Chondrocyte (in vitro differentiated cells): ENCODE measurements around the gene PRPS2. TPM values are rescaled to one million over a fixed set of nuclear protein-coding genes. Genes with fewer than 3 reads are reported as not detected.

Source experiments
- DNase-seq: peaks from one replicate; pipeline ENCODE4 v3.0.0; 2021; ENCODE audit warnings: mixed read lengths, low spot score
- H3K27ac Mint-ChIP-seq: one replicate; pipeline ENCODE4 v1.8.0; 2021; ENCODE audit warnings: mild to moderate bottlenecking, moderate library complexity, mixed read lengths; ENCODE audit not compliant: unreplicated experiment
- H3K27me3 Mint-ChIP-seq: 2 replicates; pipeline ENCODE4 v1.8.0; 2021; ENCODE audit warnings: low read depth, mixed read lengths
- H3K36me3 Mint-ChIP-seq: 2 replicates; pipeline ENCODE4 v1.8.0; 2021; ENCODE audit warnings: low read depth, mixed read lengths
- H3K4me1 Mint-ChIP-seq: 2 replicates; pipeline ENCODE4 v1.8.0; 2021; ENCODE audit warnings: low read depth, mild to moderate bottlenecking, mixed read lengths
- H3K4me3 Mint-ChIP-seq: one replicate; pipeline ENCODE4 v1.8.0; 2021; ENCODE audit warnings: mild to moderate bottlenecking, moderate library complexity, mixed read lengths; ENCODE audit not compliant: unreplicated experiment
- H3K9me3 Mint-ChIP-seq: 2 replicates; pipeline ENCODE4 v1.8.0; 2021; ENCODE audit warnings: low read depth, mixed read lengths
- total RNA-seq: library from RNA; stranded (reverse); gene quantifications from 3 replicates; pipeline ENCODE4 v1.2.1, GENCODE V29; 2021
- TF ChIP-seq, protein P1 (sequence below): fragments of 200-600 bp; sonication (generic); IDR thresholded peaks from 2 replicates; pipeline ENCODE4 v1.5.0; 2021; ENCODE audit warnings: antibody characterized with exemption, mild to moderate bottlenecking, moderate library complexity

Gene PRPS2
- total RNA-seq, 1 donor from 2014 or later, result 9.9 TPM

DNA sequence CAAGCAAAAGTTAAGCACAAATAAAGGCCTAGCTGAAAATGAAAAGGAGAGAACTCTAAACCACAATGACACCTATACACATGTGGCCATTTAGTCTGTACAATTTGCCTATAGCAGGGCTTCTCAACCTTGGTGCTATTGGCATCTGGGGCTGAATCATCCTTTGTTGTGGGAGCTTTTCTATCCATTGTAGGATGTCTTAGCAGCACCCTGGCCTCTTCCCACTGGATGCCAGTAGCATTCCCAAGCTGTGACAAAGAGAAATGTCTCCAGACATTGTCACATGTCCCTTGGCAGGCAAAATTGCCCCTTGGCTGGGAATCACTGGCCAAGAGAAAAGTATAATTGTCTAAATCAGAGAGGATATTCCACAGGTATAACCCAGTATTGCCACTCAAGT is 13.5 kb upstream of the PRPS2 start:
- Mint-ChIP-seq H3K27me3 (peaks cover 9% of the 10 kb centered on the region), H3K36me3 (no peaks in the 10 kb centered on the region), H3K9me3 (peaks cover 4% of the 10 kb centered on the region), H3K4me3 (no peak overlapping the region), H3K27ac (no peak overlapping the region), H3K4me1 (no peaks in the 10 kb centered on the region)
- DNase-seq, result no peak
- TF ChIP-seq, protein P1, sequence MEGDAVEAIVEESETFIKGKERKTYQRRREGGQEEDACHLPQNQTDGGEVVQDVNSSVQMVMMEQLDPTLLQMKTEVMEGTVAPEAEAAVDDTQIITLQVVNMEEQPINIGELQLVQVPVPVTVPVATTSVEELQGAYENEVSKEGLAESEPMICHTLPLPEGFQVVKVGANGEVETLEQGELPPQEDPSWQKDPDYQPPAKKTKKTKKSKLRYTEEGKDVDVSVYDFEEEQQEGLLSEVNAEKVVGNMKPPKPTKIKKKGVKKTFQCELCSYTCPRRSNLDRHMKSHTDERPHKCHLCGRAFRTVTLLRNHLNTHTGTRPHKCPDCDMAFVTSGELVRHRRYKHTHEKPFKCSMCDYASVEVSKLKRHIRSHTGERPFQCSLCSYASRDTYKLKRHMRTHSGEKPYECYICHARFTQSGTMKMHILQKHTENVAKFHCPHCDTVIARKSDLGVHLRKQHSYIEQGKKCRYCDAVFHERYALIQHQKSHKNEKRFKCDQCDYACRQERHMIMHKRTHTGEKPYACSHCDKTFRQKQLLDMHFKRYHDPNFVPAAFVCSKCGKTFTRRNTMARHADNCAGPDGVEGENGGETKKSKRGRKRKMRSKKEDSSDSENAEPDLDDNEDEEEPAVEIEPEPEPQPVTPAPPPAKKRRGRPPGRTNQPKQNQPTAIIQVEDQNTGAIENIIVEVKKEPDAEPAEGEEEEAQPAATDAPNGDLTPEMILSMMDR, result no peak

DNA sequence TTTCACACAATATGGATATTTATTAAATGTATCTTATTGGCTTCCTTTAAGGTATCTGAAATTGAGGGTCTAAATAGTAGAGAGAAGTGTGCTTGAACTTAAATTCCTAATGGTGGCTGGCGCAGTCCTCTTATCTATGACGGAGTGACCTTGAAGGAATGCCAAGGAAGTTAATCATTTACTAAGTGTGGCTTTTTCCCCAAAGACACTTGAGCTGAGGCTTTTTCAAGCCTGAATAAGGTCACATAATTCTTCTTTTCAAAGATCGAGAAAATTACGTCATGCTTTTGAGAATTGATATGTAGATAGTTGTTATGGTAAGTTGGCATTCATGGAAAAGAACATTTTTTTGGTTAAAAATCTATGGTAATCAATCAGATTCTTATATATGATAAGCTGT is 11.7 kb upstream of the PRPS2 start:
- no peaks in the 10 kb centered on the region for H3K4me1 Mint-ChIP-seq
- H3K36me3 Mint-ChIP-seq, result no peaks in the 10 kb centered on the region
- no peak overlapping the region for H3K27ac Mint-ChIP-seq
- peaks cover 4% of the 10 kb centered on the region for H3K27me3 Mint-ChIP-seq
- no peak for DNase-seq
- no peak overlapping the region for H3K4me3 Mint-ChIP-seq
- TF ChIP-seq, protein P1, result no peak
- H3K9me3 Mint-ChIP-seq, result peaks cover 4% of the 10 kb centered on the region

DNA sequence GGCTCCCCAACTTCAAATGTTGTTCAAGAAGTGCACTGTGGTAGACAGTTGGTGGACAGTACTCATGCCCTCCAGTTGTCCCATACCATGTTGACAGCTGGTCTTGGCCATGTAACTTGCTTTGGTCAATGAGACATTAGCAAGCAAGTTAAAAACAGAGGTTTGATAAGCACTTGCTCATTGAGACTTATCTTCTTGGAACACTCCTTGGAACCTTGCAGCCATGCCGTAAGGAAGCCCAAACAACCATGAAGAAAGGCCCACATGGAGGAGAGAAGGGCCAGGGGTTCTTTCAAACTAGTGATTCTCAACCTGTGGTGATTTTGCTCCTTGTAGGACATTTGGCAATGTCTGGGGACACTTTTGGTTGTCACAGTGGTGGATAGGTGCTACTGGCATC is 2.6 kb upstream of the PRPS2 start:
- no peak for DNase-seq
- TF ChIP-seq, protein P1, result no peak
- peaks cover 1% of the 10 kb centered on the region for H3K9me3 Mint-ChIP-seq
- H3K27me3 Mint-ChIP-seq, result peaks cover 9% of the 10 kb centered on the region
- no peaks in the 10 kb centered on the region for H3K4me1 Mint-ChIP-seq
- H3K36me3 Mint-ChIP-seq, result no peaks in the 10 kb centered on the region
- H3K27ac Mint-ChIP-seq, result no peak overlapping the region
- no peak overlapping the region for H3K4me3 Mint-ChIP-seq

DNA sequence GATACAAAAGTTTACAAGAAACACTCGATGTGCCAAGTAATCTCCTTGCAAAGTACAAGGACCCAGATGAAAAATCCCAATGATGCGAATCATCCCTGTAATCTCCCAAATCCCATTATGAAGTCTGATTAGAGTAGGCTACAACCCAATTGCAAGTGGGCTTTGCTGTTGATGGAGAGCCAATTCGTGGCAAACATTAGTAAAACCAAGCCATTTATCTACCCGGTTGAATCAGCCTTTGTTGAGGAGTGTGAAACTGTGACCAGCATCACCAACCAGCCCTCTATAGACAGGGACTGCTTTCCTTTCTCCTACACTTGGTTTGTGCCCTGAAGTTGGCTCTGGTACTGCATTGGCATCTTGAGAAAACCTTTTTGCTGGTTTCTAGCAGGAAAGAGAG is 1.2 kb upstream of the PRPS2 start:
- Mint-ChIP-seq H3K27ac (no peak overlapping the region), H3K9me3 (peaks cover 11% of the 10 kb centered on the region), H3K36me3 (no peaks in the 10 kb centered on the region), H3K4me3 (no peak overlapping the region), H3K27me3 (peaks cover 6% of the 10 kb centered on the region), H3K4me1 (no peaks in the 10 kb centered on the region)
- no peak for DNase-seq
- TF ChIP-seq, protein P1, result no peak

DNA sequence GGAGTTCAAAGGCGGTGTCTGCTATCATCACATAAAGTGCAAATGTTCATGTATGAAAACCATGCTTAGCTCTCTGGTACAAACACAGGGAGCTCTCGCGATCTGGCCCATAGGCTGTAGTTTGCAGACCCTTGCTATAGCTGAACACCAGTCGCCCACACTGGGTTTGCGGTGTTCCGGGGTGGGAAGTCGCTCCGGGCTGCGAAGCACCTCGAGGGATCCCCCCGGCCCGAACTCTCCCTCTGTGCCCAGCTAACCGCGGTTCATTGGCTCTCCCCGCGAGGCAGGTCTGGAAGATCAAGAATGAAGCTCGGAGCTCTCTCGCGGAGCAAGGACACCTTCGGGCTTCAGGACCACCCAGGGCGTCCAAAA is 341 bp upstream of the PRPS2 start:
- no peaks in the 10 kb centered on the region for H3K4me1 Mint-ChIP-seq
- no peak for DNase-seq
- H3K4me3 Mint-ChIP-seq, result peak overlapping the region; percentile 78
- peaks cover 4% of the 10 kb centered on the region for H3K27me3 Mint-ChIP-seq
- TF ChIP-seq, protein P1, result no peak
- H3K36me3 Mint-ChIP-seq, result no peaks in the 10 kb centered on the region
- H3K27ac Mint-ChIP-seq, result no peak overlapping the region
- H3K9me3 Mint-ChIP-seq, result peaks cover 11% of the 10 kb centered on the region
